OCI-LY3 (cell line): ENCODE data around the gene CCNL1.

Experiments used
- H2AFZ ChIP-seq: fragments of 200-600, 300-600 bp; shearing (Covaris generic); 2 replicates; pipeline ENCODE4 v1.6.0; 2014; ENCODE audit warnings: antibody characterized with exemption, low read depth, low read length
- H3K27ac ChIP-seq: fragments of 200-600, 300-600 bp; sonication (generic); 2 replicates; pipeline ENCODE4 v1.5.1; 2014; ENCODE audit warnings: mild to moderate bottlenecking, low read length, moderate library complexity, mixed read lengths
- H3K27me3 ChIP-seq: fragments of 200-600, 300-600 bp; sonication (generic); 2 replicates; pipeline ENCODE4 v1.6.1; 2014; ENCODE audit warnings: low read depth, low read length, mixed read lengths
- H3K36me3 ChIP-seq: fragments of 200-600, 300-600 bp; sonication (generic); replicated peaks from 2 replicates; pipeline ENCODE3; 2014; ENCODE audit warnings: low read depth, low read length, mixed read lengths
- H3K4me1 ChIP-seq: fragments of 300-600, 200-600 bp; sonication (generic); 2 replicates; pipeline ENCODE4 v1.6.1; 2014; ENCODE audit warnings: low read length, mixed read lengths
- H3K4me2 ChIP-seq: fragments of 200-600, 300-600 bp; sonication (generic); 2 replicates; pipeline ENCODE4 v1.6.1; 2014; ENCODE audit warnings: low read length, mixed read lengths
- H3K4me3 ChIP-seq: fragments of 300-600, 200-600 bp; sonication (generic); 2 replicates; pipeline ENCODE4 v1.5.1; 2014; ENCODE audit warnings: antibody characterized with exemption, mild to moderate bottlenecking, low read length, moderate library complexity
- H3K79me2 ChIP-seq: fragments of 300-600, 200-600 bp; shearing (Covaris generic); 2 replicates; pipeline ENCODE4 v1.6.1; 2014; ENCODE audit warnings: mild to moderate bottlenecking, low read length, mixed read lengths
- H3K9ac ChIP-seq: fragments of 300-600, 200-600 bp; shearing (Covaris generic); 2 replicates; pipeline ENCODE4 v1.6.0; 2014; ENCODE audit warnings: mild to moderate bottlenecking, low read length, moderate library complexity
- H3K9me3 ChIP-seq: fragments of 200-600, 300-600 bp; shearing (Covaris generic); 2 replicates; pipeline ENCODE4 v1.6.1; 2014; ENCODE audit warnings: low read length, mixed read lengths; ENCODE audit not compliant: insufficient read depth
- H4K20me1 ChIP-seq: fragments of 200-600, 300-600 bp; sonication (generic); 2 replicates; pipeline ENCODE4 v1.6.1; 2016; ENCODE audit warnings: low read length, mixed read lengths; ENCODE audit not compliant: insufficient read depth
- CTCF ChIP-seq: fragments of 200-600, 300-600 bp; sonication (generic); IDR thresholded peaks from 2 replicates; pipeline ENCODE4 v1.5.1; 2014; ENCODE audit warnings: antibody characterized with exemption, low read length, low read depth
- EZH2phosphoT487 ChIP-seq: fragments of 200-600 bp; shearing (Covaris generic); IDR thresholded peaks from 2 replicates; pipeline ENCODE4 v1.6.1; 2018; ENCODE audit warnings: antibody characterized with exemption, mixed run types, low read depth

CCNL1 gene

GRCh38 chr3:157112536-157112935 lies 47.4 kb downstream of the CCNL1 start:
- Histone ChIP-seq H3K27me3 (peaks cover 15% of the 10 kb centered on the region; the same call in 1 of the 2 replicates), H3K9me3 (no peaks in the 10 kb centered on the region), H3K4me3 (no peak overlapping the region), H3K9ac (no peak overlapping the region), H4K20me1 (no peaks in the 10 kb centered on the region), H3K4me2 (no peak overlapping the region), H3K79me2 (no peaks in the 10 kb centered on the region), H3K27ac (no peak overlapping the region), H2AFZ (no peak overlapping the region), H3K36me3 (no peaks in the 10 kb centered on the region), H3K4me1 (no peaks in the 10 kb centered on the region)
- no peak for TF ChIP-seq CTCF
- TF ChIP-seq EZH2phosphoT487, result no peak

GRCh38 chr3:157111518-157111917 lies 48.4 kb downstream of the CCNL1 start:
- Histone ChIP-seq H3K4me3 (no peak overlapping the region), H3K4me2 (no peak overlapping the region), H3K9me3 (no peaks in the 10 kb centered on the region), H3K79me2 (no peaks in the 10 kb centered on the region), H3K36me3 (no peaks in the 10 kb centered on the region), H2AFZ (no peak overlapping the region), H3K4me1 (no peaks in the 10 kb centered on the region), H3K27me3 (peaks cover 15% of the 10 kb centered on the region; the same call in 1 of the 2 replicates), H3K9ac (no peak overlapping the region), H4K20me1 (no peaks in the 10 kb centered on the region), H3K27ac (no peak overlapping the region)
- TF ChIP-seq EZH2phosphoT487, result no peak
- TF ChIP-seq CTCF, result no peak

GRCh38 chr3:157110761-157111278 lies 49.1 kb downstream of the CCNL1 start:
- Histone ChIP-seq H2AFZ (no peak overlapping the region), H3K4me3 (no peak overlapping the region), H3K4me2 (no peak overlapping the region), H3K9ac (no peak overlapping the region), H3K36me3 (no peaks in the 10 kb centered on the region), H4K20me1 (no peaks in the 10 kb centered on the region), H3K4me1 (no peaks in the 10 kb centered on the region), H3K27ac (no peak overlapping the region), H3K9me3 (no peaks in the 10 kb centered on the region), H3K79me2 (no peaks in the 10 kb centered on the region), H3K27me3 (peaks cover 12% of the 10 kb centered on the region; the same call in 1 of the 2 replicates)
- TF ChIP-seq CTCF, result no peak
- TF ChIP-seq EZH2phosphoT487, result no peak

- no peak overlapping the region for H3K9ac ChIP-seq
- no peak for TF ChIP-seq EZH2phosphoT487
- TF ChIP-seq CTCF, result no peak
- no peaks in the 10 kb centered on the region for H3K36me3 ChIP-seq
- H3K79me2 ChIP-seq, result no peaks in the 10 kb centered on the region
- no peak overlapping the region for H3K27ac ChIP-seq
- 0 out of 2 replicates have a peak, but pooled peaks cover 3% of the 10 kb centered on the region for H3K27me3 ChIP-seq
- H3K4me1 ChIP-seq, result peaks cover 13% of the 10 kb centered on the region
- H3K4me2 ChIP-seq, result no peak overlapping the region
- no peaks in the 10 kb centered on the region for H4K20me1 ChIP-seq
- no peaks in the 10 kb centered on the region for H3K9me3 ChIP-seq
- H2AFZ ChIP-seq, result no peak overlapping the region
- no peak overlapping the region for H3K4me3 ChIP-seq
Observed at GRCh38 chr3:157109267-157110141, 50.4 kb downstream of the CCNL1 start.
